ENCODE results near the gene TTL. TPM values are rescaled to one million over a fixed set of nuclear protein-coding genes. Genes with fewer than 3 reads are reported as not detected.

Gene TTL
- total RNA-seq, 3 donors from 2014 or later = 26.7 to 31.4 (median 28.6) TPM

Other genes with a start within 250 kb of the TTL start
- 10 to 100 TPM; 29.7 to 32.0 (median 31.2) TPM for gene ZC3H8, start 227.1 kb upstream of the TTL start, total RNA-seq
- 1 to 10 TPM; 1.3 to 2.4 (median 2.2) TPM for gene ZC3H6, start 206.6 kb upstream of the TTL start, total RNA-seq
- 10 to 100 TPM in 2 of 3 donors, 1 to 10 TPM in 1; 9.9 to 14.0 (median 10.8) TPM for gene RGPD8, start 48.5 kb upstream of the TTL start, total RNA-seq
- 100 to 1,000 TPM in 1 of 3 donors, 10 to 100 TPM in 2; 79.8 to 104 (median 89.8) TPM for gene POLR1B, start 60.3 kb downstream of the TTL start, total RNA-seq
- 10 to 100 TPM; 35.2 to 45.9 (median 45.4) TPM for gene CHCHD5, start 102.5 kb downstream of the TTL start, total RNA-seq
- 10 to 100 TPM; 68.2 to 79.7 (median 71.6) TPM for gene SLC20A1, start 163.8 kb downstream of the TTL start, total RNA-seq
- not detected for gene NT5DC4, start 238.9 kb downstream of the TTL start, total RNA-seq

Data from activated T-cell treated with anti-CD3 and anti-CD28 coated beads, Interleukin-2, amount 50 U/mL, for 4 hours (primary cell).